SU-DHL-6 (cell line): ENCODE measurements around the gene FAM81A.

Experiments used
- EZH2phosphoT487 ChIP-seq: fragments of 200-600 bp; sonication (generic), shearing (Covaris generic); conservative IDR thresholded peaks from 2 replicates; pipeline ENCODE4 v1.6.1; 2018; ENCODE audit warnings: mild to moderate bottlenecking, antibody characterized with exemption, low read length, moderate library complexity, mixed read lengths
- TF ChIP-seq, protein P1 (sequence below): fragments of 200-600 bp; sonication (generic); IDR thresholded peaks from one replicate; pipeline ENCODE4 v1.5.1; 2017; ENCODE audit warnings: antibody characterized with exemption, mild to moderate bottlenecking, low read length, moderate library complexity; ENCODE audit not compliant: insufficient read depth, poor library complexity, severe bottlenecking

DNA sequence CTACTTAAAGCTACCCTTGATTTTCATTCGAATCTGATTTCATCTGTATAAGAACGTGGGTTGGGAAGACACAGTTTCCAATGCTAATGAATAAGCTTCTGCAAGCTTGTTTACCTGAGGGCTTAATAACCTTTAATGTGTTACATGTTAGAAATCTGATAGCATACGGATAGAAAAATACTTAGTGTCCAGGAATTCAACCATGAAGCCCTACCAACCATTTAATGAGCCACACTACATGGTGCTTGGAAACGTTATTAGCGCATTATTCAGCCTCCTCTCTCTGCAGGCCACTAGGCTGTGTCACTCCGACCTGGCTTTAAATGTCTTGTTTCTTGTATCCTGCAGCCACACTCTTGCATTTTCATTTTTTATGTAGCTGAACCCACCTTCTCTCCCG, 1.6 kb downstream of the FAM81A start:
- TF ChIP-seq, protein P1, sequence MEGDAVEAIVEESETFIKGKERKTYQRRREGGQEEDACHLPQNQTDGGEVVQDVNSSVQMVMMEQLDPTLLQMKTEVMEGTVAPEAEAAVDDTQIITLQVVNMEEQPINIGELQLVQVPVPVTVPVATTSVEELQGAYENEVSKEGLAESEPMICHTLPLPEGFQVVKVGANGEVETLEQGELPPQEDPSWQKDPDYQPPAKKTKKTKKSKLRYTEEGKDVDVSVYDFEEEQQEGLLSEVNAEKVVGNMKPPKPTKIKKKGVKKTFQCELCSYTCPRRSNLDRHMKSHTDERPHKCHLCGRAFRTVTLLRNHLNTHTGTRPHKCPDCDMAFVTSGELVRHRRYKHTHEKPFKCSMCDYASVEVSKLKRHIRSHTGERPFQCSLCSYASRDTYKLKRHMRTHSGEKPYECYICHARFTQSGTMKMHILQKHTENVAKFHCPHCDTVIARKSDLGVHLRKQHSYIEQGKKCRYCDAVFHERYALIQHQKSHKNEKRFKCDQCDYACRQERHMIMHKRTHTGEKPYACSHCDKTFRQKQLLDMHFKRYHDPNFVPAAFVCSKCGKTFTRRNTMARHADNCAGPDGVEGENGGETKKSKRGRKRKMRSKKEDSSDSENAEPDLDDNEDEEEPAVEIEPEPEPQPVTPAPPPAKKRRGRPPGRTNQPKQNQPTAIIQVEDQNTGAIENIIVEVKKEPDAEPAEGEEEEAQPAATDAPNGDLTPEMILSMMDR: no peak
- no peak for TF ChIP-seq EZH2phosphoT487
